Neuronal stem cell (in vitro differentiated cells): ENCODE results near the gene PIK3R2.

ENCODE experiments used
- DNase-seq: peaks from one replicate; pipeline ENCODE4 v3.0.0-alpha.2; 2013; ENCODE audit warnings: low spot score
- H2AFZ ChIP-seq: one replicate; pipeline ENCODE4 v1.6.1; 2013; ENCODE audit warnings: mild to moderate bottlenecking, low read length, inconsistent platforms
- H2AK5ac ChIP-seq: 2 replicates; pipeline ENCODE4 v1.6.1; 2013; ENCODE audit warnings: low read depth, mild to moderate bottlenecking, inconsistent platforms, low read length, moderate library complexity, mixed read lengths
- H2BK120ac ChIP-seq: 2 replicates; pipeline ENCODE4 v1.6.1; 2013; ENCODE audit warnings: low read depth, mild to moderate bottlenecking, inconsistent platforms, low read length, moderate library complexity, mixed read lengths
- H2BK12ac ChIP-seq: one replicate; pipeline ENCODE4 v1.6.1; 2013; ENCODE audit warnings: low read length, inconsistent platforms
- H2BK15ac ChIP-seq: 2 replicates; pipeline ENCODE4 v1.6.1; 2013; ENCODE audit warnings: mild to moderate bottlenecking, low read length, inconsistent platforms, mixed read lengths
- H2BK5ac ChIP-seq: one replicate; pipeline ENCODE4 v1.6.1; 2013; ENCODE audit warnings: inconsistent platforms, mild to moderate bottlenecking, low read length, moderate library complexity
- H3K14ac ChIP-seq: one replicate; pipeline ENCODE4 v1.6.1; 2013; ENCODE audit warnings: low read length, inconsistent platforms
- H3K18ac ChIP-seq: 2 replicates; pipeline ENCODE4 v1.6.1; 2013; ENCODE audit warnings: low read length, inconsistent platforms
- H3K23ac ChIP-seq: 2 replicates; pipeline ENCODE4 v1.6.1; 2013; ENCODE audit warnings: low read depth, mild to moderate bottlenecking, mixed read lengths, low read length, inconsistent platforms; ENCODE audit not compliant: poor library complexity
- H3K27ac ChIP-seq: replicated peaks from 3 replicates; pipeline ENCODE4 v1.5.1; 2013; ENCODE audit warnings: low read length, inconsistent platforms
- H3K27me3 ChIP-seq, 3 experiments: 2 replicates each; pipeline ENCODE4 v1.6.1; 2013; ENCODE audit warnings: low read length in 3 of 3, mild to moderate bottlenecking in 2 of 3, inconsistent platforms in 1 of 3, low read depth in 1 of 3, mixed read lengths in 1 of 3, moderate library complexity in 1 of 3; ENCODE audit not compliant: control insufficient read depth in 3 of 3, insufficient read depth in 3 of 3
- H3K36me3 ChIP-seq, 2 donors: replicated peaks in 1 of 2; 2 replicates each; pipeline ENCODE4 v1.6.1; 2013; ENCODE audit warnings: low read length in 2 of 2; ENCODE audit not compliant: control insufficient read depth in 2 of 2, insufficient read depth in 2 of 2
- H3K4ac ChIP-seq: 2 replicates; pipeline ENCODE4 v1.6.1; 2013; ENCODE audit warnings: inconsistent platforms, mild to moderate bottlenecking, low read length, moderate library complexity
- H3K4me1 ChIP-seq, 2 donors: 1 replicate in 1 of 2; 2 replicates in 1 of 2; pipeline ENCODE4 v1.6.1; 2013; ENCODE audit warnings: low read length in 2 of 2, low read depth in 1 of 2; ENCODE audit not compliant: control insufficient read depth in 2 of 2, insufficient read depth in 1 of 2
- H3K4me2 ChIP-seq: one replicate; pipeline ENCODE4 v1.6.1; 2013; ENCODE audit warnings: mild to moderate bottlenecking, low read length, inconsistent platforms; ENCODE audit not compliant: insufficient read depth, poor library complexity, severe bottlenecking
- H3K4me3 ChIP-seq, 2 donors: 2 replicates each; pipeline ENCODE4 v1.5.1; 2013; ENCODE audit warnings: low read length in 2 of 2, mild to moderate bottlenecking in 2 of 2, inconsistent platforms in 1 of 2, moderate library complexity in 1 of 2
- H3K79me1 ChIP-seq: one replicate; pipeline ENCODE4 v1.6.1; 2013; ENCODE audit warnings: low read depth, mild to moderate bottlenecking, inconsistent platforms, low read length, moderate library complexity
- H3K9ac ChIP-seq: one replicate; pipeline ENCODE4 v1.6.1; 2013; ENCODE audit warnings: mild to moderate bottlenecking, low read depth, low read length, inconsistent platforms; ENCODE audit not compliant: poor library complexity
- H3K9me3 ChIP-seq, 2 donors: replicated peaks in 1 of 2; 2 replicates each; pipeline versions ENCODE3 to v1.6.1; 2013; ENCODE audit warnings: low read length in 2 of 2, mild to moderate bottlenecking in 2 of 2, inconsistent platforms in 1 of 2, low read depth in 1 of 2, mixed read lengths in 1 of 2, moderate library complexity in 1 of 2; ENCODE audit not compliant: control insufficient read depth in 2 of 2, insufficient read depth in 1 of 2
- H4K8ac ChIP-seq: one replicate; pipeline ENCODE4 v1.6.1; 2013; ENCODE audit warnings: low read depth, mild to moderate bottlenecking, inconsistent platforms, low read length, moderate library complexity
- H4K91ac ChIP-seq: one replicate; pipeline ENCODE4 v1.6.1; 2013; ENCODE audit warnings: low read length, low read depth, mild to moderate bottlenecking, inconsistent platforms; ENCODE audit not compliant: poor library complexity
- WGBS, 2 donors: extraction: QIAGEN DNeasy Blood & Tissue Kit; methylation state at CpG; one replicate each; pipeline ENCODE4 v1.1.7; 2013; ENCODE audit warnings: missing lambda C conversion rate in 2 of 2, mixed read lengths in 1 of 2; ENCODE audit not compliant: insufficient read length in 2 of 2, insufficient replicate concordance in 1 of 2; ENCODE audit errors: extremely low coverage in 2 of 2; 5-methylcytosine and 5-hydroxymethylcytosine counted together

The PIK3R2 gene

DNA sequence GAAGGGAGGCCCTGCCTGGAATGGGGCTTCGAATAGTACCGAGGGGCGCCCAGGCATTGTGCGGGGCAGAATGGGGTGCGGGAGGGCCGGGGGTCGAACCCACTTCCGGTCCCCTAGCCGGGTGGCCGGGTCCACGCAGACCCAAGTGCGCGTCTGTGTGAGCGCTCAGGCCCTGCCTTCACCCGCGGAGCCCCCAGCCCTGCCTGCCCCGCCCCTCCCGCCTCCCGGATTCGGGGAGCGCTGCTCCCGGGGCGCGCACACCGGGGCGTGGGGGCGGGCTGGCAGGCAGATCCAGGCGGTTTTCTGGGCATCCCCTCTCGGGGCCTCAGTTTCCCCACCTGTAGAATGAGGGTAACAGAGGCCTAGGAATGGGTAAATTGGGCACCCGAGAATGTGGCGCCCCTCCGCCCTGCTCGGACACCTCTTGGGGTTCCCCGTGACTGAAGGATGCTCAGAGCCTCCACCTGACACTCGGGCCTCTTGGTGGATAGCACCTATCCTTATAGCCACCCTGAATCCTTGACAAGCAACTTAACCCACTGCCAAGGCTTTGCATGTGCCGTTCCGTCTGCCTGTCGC, 682 bp downstream of the PIK3R2 start:
- Histone ChIP-seq H4K91ac (no peak overlapping the region), H3K79me1 (peaks cover 10% of the 10 kb centered on the region), H2BK5ac (peak overlapping the region; percentile 89), H3K14ac (peak overlapping the region; percentile 87), H2BK120ac (peak overlapping the region; percentile 68), H4K8ac (peak overlapping the region; percentile 32), H3K23ac (peak overlapping the region; percentile 98), H3K27ac (peak overlapping the region; percentile 0), H2AFZ (peak overlapping the region; percentile 93), H3K9me3 (no peaks in the 10 kb centered on the region), H2BK12ac (peak overlapping the region; percentile 5), H3K4me2 (peak overlapping the region; percentile 95), H2BK15ac (peak overlapping the region; percentile 93), H3K36me3 (peaks cover 19 to 26% of the 10 kb centered on the region in 2 donors), H2AK5ac (peak overlapping the region; percentile 88), H3K9ac (peak overlapping the region; percentile 97), H3K27me3 (no peaks in the 10 kb centered on the region), H3K4me3 (peak overlapping the region; percentile 96), H3K4me1 (peaks cover 10 to 19% of the 10 kb centered on the region in 2 donors), H3K4ac (peak overlapping the region; percentile 91), H3K18ac (peak overlapping the region; percentile 99)
- no peak for DNase-seq
- WGBS, 2 donors = no CpG with 5 or more reads among the region's 38 CpGs

DNA sequence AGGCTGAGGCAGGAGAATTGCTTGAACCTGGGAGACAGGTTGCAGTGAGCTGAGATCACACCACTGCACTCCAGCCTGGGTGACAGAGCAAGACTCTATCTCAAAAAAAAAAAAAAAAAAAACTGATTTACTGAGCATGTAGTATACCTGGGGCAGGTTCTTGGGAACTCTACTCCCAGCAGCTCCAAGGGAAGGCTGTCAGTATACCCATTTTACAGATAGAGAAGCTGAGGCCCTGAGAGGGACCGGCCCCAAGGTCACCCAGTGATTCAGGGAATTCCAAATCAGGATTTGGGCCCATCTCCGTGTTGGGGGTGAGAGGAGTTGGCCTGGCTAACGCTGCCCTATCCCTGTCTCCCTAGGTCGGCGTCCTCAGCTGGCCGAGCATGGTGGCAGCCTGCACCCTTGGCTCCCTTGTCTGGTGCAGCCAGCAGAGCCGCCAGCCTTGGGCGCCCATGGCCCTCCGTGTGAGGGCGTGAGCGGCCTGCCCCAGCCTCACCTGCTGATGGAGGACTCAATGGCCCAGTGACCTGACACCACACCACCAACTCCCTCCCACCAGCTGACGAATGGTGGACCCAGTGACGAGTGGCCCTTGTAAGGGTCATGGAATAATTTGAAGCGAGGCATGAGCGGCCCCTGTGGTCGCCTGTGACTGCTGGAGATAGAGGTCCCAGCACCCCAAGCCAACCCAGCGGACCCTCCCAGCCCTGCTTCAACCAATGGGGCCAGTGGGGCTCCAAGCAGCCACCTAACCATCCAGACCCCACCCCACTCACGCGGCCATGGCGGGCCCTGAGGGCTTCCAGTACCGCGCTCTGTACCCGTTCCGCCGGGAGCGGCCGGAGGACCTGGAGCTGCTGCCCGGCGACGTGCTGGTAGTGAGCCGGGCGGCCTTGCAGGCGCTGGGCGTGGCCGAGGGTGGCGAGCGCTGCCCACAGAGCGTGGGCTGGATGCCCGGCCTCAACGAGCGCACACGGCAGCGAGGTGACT, 2.4 kb downstream of the PIK3R2 start:
- no peak overlapping the region for H2AFZ ChIP-seq
- H2BK5ac ChIP-seq = no peak overlapping the region
- peak overlapping the region; percentile 35 for H3K9ac ChIP-seq
- H3K4me2 ChIP-seq = no peak overlapping the region
- H4K91ac ChIP-seq = no peak overlapping the region
- no peak overlapping the region for H3K18ac ChIP-seq
- H3K4me1 ChIP-seq = peaks cover 10 to 19% of the 10 kb centered on the region in 2 donors
- no peak overlapping the region for H3K4ac ChIP-seq
- peaks cover 17 to 27% of the 10 kb centered on the region in 2 donors for H3K36me3 ChIP-seq
- H2AK5ac ChIP-seq = peak overlapping the region; percentile 81
- peak overlapping the region; percentile 59 for H3K23ac ChIP-seq
- peaks cover 10% of the 10 kb centered on the region for H3K79me1 ChIP-seq
- no peak overlapping the region for H2BK12ac ChIP-seq
- H4K8ac ChIP-seq = no peak overlapping the region
- H2BK120ac ChIP-seq = no peak overlapping the region
- no peak overlapping the region for H2BK15ac ChIP-seq
- DNase-seq = no peak
- H3K9me3 ChIP-seq = no peaks in the 10 kb centered on the region
- H3K27me3 ChIP-seq = no peaks in the 10 kb centered on the region
- no peak overlapping the region for H3K27ac ChIP-seq
- H3K4me3 ChIP-seq = no peak overlapping the region
- no peak overlapping the region for H3K14ac ChIP-seq
- WGBS, 2 donors = no CpG with 5 or more reads among the region's 43 CpGs

DNA sequence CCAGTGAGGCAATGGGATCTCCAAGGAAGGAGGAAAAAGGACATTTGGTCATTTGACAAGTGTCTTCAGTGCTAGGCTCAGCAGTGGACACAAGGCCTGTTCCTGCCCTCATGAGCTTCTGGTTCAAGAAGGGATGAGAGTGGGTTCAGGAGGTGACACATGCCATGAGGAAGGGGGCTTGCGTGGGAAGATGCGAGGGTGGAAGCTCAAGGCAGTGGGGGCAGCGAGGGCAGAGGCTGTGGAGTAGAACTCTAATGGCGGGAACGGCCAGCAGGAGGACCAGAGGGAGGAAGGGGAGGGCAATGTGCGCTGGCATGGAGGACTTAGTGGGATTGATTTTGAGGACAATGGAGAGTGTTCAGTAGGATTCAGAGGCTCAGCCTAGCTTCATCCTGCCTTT, 3.3 kb downstream of the PIK3R2 start:
- Histone ChIP-seq H2AK5ac (peak overlapping the region; percentile 81), H2BK12ac (no peak overlapping the region), H4K8ac (no peak overlapping the region), H2BK15ac (peak overlapping the region; percentile 52), H3K4me2 (no peak overlapping the region), H3K4me1 (peaks cover 10 to 21% of the 10 kb centered on the region in 2 donors), H3K27ac (no peak overlapping the region), H3K79me1 (peaks cover 12% of the 10 kb centered on the region), H3K4ac (no peak overlapping the region), H3K4me3 (peak overlapping the region in 1 of 2 donors; percentile 5), H2BK5ac (no peak overlapping the region), H4K91ac (no peak overlapping the region), H3K36me3 (peaks cover 19 to 27% of the 10 kb centered on the region in 2 donors), H3K18ac (no peak overlapping the region), H3K23ac (peak overlapping the region; percentile 34), H3K14ac (no peak overlapping the region), H3K9ac (peak overlapping the region; percentile 0), H2AFZ (no peak overlapping the region), H2BK120ac (no peak overlapping the region), H3K27me3 (no peaks in the 10 kb centered on the region), H3K9me3 (no peaks in the 10 kb centered on the region)
- no peak for DNase-seq
- no CpG with 5 or more reads among the region's 6 CpGs for WGBS, 2 donors
